Retinal pigment epithelial cell (primary cell): ENCODE measurements around the gene NSD1.

Source experiments
- DNase-seq: peaks from one replicate; pipeline ENCODE4 v3.0.0-alpha.2; 2010; ENCODE audit warnings: low read depth
- H3K4me3 ChIP-seq: 2 replicates; pipeline ENCODE4 v1.5.1; 2011; ENCODE audit warnings: mild to moderate bottlenecking, low read length, control low read depth, moderate library complexity
- CTCF ChIP-seq: conservative IDR thresholded peaks from 2 replicates; pipeline ENCODE4 v1.5.1; 2011; ENCODE audit warnings: low read depth, low read length, control low read depth, inconsistent platforms

Gene NSD1

GRCh38 chr5:177133096-177133852 is at the start of gene NSD1:
Gene NSD1, plus strand, starts transcription at chr5:177133773. Its CDS starts 1,331 bp downstream, at chr5:177135104.
- H3K4me3 ChIP-seq: peak within 1 kb of the TSS; percentile 58
- TF ChIP-seq CTCF: no peak
- DNase-seq: no peak

- TF ChIP-seq CTCF: no peak
- DNase-seq: no peak
- H3K4me3 ChIP-seq: no peak overlapping the region
Measured at GRCh38 chr5:177084175-177084574, 49.4 kb upstream of the NSD1 start.

GRCh38 chr5:177085985-177086653 is 47.5 kb upstream of the NSD1 start:
- DNase-seq: no peak
- H3K4me3 ChIP-seq: no peak overlapping the region
- no peak for TF ChIP-seq CTCF

GRCh38 chr5:177086654-177087397 is 46.7 kb upstream of the NSD1 start, which contains the start of gene FGFR4:
Gene FGFR4, plus strand, starts transcription at chr5:177086915. Its CDS starts 2,688 bp downstream, at chr5:177089603.
- peak within 1 kb of the TSS; percentile 29 for H3K4me3 ChIP-seq
- peak; percentile 48 for TF ChIP-seq CTCF
- DNase-seq: no peak

GRCh38 chr5:177087398-177088005 is 46.1 kb upstream of the NSD1 start:
- TF ChIP-seq CTCF: no peak
- no peak for DNase-seq
- peak overlapping the region; percentile 29 for H3K4me3 ChIP-seq

GRCh38 chr5:177089127-177089526 is 44.4 kb upstream of the NSD1 start:
- no peak for DNase-seq
- no peak for TF ChIP-seq CTCF
- no peak overlapping the region for H3K4me3 ChIP-seq
